Hepatocyte (in vitro differentiated cells): ENCODE measurements around the gene FAM110A. TPM values are rescaled to one million over a fixed set of nuclear protein-coding genes. Genes with fewer than 3 reads are reported as not detected.
"Not testable (repeated sequence)": the region's sequence is repeated elsewhere in the genome, so short reads cannot be mapped to it uniquely, and the experiment has no call there.

ENCODE experiments used
- DNase-seq: peaks from one replicate; pipeline ENCODE4 v3.0.0-alpha.2; 2016; ENCODE audit warnings: low spot score
- H2AFZ ChIP-seq: fragments of 200-600 bp; sonication (generic); 2 replicates; pipeline ENCODE4 v1.6.0; 2016; ENCODE audit warnings: antibody characterized with exemption, mild to moderate bottlenecking
- H3K27ac ChIP-seq: fragments of 200-600 bp; sonication (generic); 2 replicates; pipeline ENCODE4 v1.5.1; 2016; ENCODE audit warnings: mild to moderate bottlenecking
- H3K27me3 ChIP-seq: fragments of 200-600 bp; sonication (generic); 2 replicates; pipeline ENCODE4 v1.6.1; 2016
- H3K36me3 ChIP-seq: fragments of 200-600 bp; sonication (generic); replicated peaks from 2 replicates; pipeline ENCODE4 v1.5.1; 2016; ENCODE audit warnings: low read depth; ENCODE audit not compliant: insufficient read depth
- H3K4me1 ChIP-seq: fragments of 200-600 bp; sonication (generic); 2 replicates; pipeline ENCODE4 v1.5.1; 2016; ENCODE audit warnings: mild to moderate bottlenecking, moderate library complexity; ENCODE audit not compliant: insufficient read depth
- H3K4me2 ChIP-seq: fragments of 200-600 bp; sonication (generic); 2 replicates; pipeline ENCODE4 v1.6.0; 2016
- H3K4me3 ChIP-seq: fragments of 200-600 bp; sonication (generic); 2 replicates; pipeline ENCODE4 v1.5.1; 2016; ENCODE audit warnings: mild to moderate bottlenecking
- H3K79me2 ChIP-seq: fragments of 200-600 bp; sonication (generic); 2 replicates; pipeline ENCODE4 v1.6.0; 2017; ENCODE audit warnings: mild to moderate bottlenecking
- H3K9me2 ChIP-seq: fragments of 200-600 bp; sonication (generic); replicated peaks from 2 replicates; pipeline ENCODE4 v1.6.0; 2017; ENCODE audit warnings: mild to moderate bottlenecking; ENCODE audit not compliant: insufficient read depth
- H3K9me3 ChIP-seq: fragments of 200-600 bp; sonication (generic); 2 replicates; pipeline ENCODE4 v1.5.1; 2016; ENCODE audit warnings: low read depth, mild to moderate bottlenecking
- H4K20me1 ChIP-seq: fragments of 200-600 bp; sonication (generic); 2 replicates; pipeline ENCODE4 v1.6.0; 2016; ENCODE audit warnings: mild to moderate bottlenecking; ENCODE audit not compliant: insufficient read depth, poor library complexity, severe bottlenecking
- EZH2 ChIP-seq: fragments of 200-600 bp; sonication (generic); IDR thresholded peaks from 2 replicates; pipeline ENCODE4 v1.6.1; 2016; ENCODE audit warnings: antibody characterized with exemption, mild to moderate bottlenecking, borderline replicate concordance
- EZH2phosphoT487 ChIP-seq: fragments of 200-600 bp; sonication (generic); IDR thresholded peaks from one replicate; pipeline ENCODE4 v1.6.1; 2018; ENCODE audit warnings: antibody characterized with exemption, mild to moderate bottlenecking, low read depth, moderate library complexity; ENCODE audit not compliant: unreplicated experiment, severe bottlenecking
- WGBS: methylation state at CpG from one replicate; pipeline ENCODE4 v1.1.6; 2016; ENCODE audit warnings: low lambda C conversion rate; ENCODE audit errors: missing lambda C conversion rate; 5-methylcytosine and 5-hydroxymethylcytosine counted together
- polyA plus RNA-seq: library from polyadenylated mRNA; unstranded; fragments of >200 nt; fragmentation: Nextera tagmentation; extraction: Ambion mirVana; gene quantifications from 2 replicates; pipeline ENCODE4 v1.2.1, GENCODE V29; 2016
- total RNA-seq: library from RNA; depleted of rRNA; stranded (reverse); fragments of >200 nt; gene quantifications from 2 replicates; pipeline ENCODE4 v1.2.3, GENCODE V29; 2014
- TF ChIP-seq, protein P1 (sequence below): fragments of 200-600 bp; sonication (generic); IDR thresholded peaks from 2 replicates; pipeline ENCODE4 v1.5.1; 2016; ENCODE audit warnings: antibody characterized with exemption, mild to moderate bottlenecking; ENCODE audit not compliant: poor library complexity

FAM110A gene
- total and polyA plus RNA-seq, 2 experiments from 2014 or later: 4.6 to 6.1 TPM

DNA sequence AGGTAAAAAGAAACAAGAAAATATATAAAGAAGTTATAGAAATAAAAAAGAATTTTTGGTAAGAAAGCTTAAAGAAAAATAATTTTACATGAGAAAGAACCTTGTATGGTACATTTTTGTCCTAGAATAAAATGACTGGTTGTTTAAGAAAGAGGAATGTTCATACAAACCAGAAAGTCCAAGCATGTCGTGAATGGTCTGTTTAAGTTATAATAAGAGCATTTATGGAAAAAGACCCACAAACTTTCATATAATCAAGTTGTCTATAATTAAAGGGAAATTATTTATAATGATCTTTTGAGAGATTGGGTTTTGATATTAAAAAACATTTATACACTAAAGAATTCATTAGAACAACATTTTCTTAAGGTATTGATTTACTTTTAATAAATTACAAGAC lies 27.8 kb upstream of the FAM110A start:
- 16% methylated on average over 1 of the region's 1 CpG for WGBS
- H3K79me2 ChIP-seq: no peaks in the 10 kb centered on the region
- H3K9me3 ChIP-seq: no peaks in the 10 kb centered on the region
- TF ChIP-seq, protein P1, sequence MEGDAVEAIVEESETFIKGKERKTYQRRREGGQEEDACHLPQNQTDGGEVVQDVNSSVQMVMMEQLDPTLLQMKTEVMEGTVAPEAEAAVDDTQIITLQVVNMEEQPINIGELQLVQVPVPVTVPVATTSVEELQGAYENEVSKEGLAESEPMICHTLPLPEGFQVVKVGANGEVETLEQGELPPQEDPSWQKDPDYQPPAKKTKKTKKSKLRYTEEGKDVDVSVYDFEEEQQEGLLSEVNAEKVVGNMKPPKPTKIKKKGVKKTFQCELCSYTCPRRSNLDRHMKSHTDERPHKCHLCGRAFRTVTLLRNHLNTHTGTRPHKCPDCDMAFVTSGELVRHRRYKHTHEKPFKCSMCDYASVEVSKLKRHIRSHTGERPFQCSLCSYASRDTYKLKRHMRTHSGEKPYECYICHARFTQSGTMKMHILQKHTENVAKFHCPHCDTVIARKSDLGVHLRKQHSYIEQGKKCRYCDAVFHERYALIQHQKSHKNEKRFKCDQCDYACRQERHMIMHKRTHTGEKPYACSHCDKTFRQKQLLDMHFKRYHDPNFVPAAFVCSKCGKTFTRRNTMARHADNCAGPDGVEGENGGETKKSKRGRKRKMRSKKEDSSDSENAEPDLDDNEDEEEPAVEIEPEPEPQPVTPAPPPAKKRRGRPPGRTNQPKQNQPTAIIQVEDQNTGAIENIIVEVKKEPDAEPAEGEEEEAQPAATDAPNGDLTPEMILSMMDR: no peak
- TF ChIP-seq EZH2 (no peak), EZH2phosphoT487 (no peak)
- H3K27ac ChIP-seq: no peak overlapping the region
- H3K4me3 ChIP-seq: no peak overlapping the region
- no peak overlapping the region for H3K4me2 ChIP-seq
- H2AFZ ChIP-seq: no peak overlapping the region
- no peaks in the 10 kb centered on the region for H4K20me1 ChIP-seq
- DNase-seq: no peak
- no peaks in the 10 kb centered on the region for H3K4me1 ChIP-seq
- no peaks in the 10 kb centered on the region for H3K27me3 ChIP-seq
- no peaks in the 10 kb centered on the region for H3K9me2 ChIP-seq
- H3K36me3 ChIP-seq: no peaks in the 10 kb centered on the region

DNA sequence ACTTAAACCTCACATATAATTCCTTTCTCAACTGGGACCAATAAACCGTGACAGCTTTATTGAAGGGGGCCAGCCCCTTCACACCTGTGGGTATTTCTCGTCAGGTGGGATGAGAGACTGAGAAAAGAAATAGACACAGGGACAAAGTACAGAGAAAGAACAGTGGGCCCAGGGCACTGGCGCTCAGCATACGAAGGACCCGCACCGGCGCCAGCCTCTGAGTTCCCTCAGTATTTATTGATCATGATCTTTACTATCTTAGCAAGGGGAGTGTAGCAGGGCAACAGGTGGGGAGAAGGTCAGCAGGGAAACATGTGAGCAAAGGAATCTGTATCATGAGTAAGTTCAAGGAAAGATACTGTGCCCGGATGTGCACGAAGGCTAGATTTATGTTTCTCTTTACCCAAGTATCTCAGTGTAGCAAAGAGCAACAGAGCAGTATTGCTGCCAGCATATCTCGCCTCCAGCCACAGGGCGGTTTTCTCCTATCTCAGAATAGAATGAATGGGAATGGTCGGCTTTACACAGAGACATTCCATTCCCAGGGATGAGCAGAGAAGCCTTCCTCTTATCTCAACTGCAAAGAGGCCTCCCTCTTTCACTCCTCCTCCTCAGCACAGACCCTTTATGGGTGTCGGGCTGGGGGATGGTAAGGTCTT lies 21.6 kb upstream of the FAM110A start:
- not testable (repeated sequence) for H3K36me3 ChIP-seq, H3K4me3 ChIP-seq, H3K4me1 ChIP-seq, DNase-seq, H3K27me3 ChIP-seq, H3K9me3 ChIP-seq, H4K20me1 ChIP-seq, H2AFZ ChIP-seq, H3K79me2 ChIP-seq, H3K9me2 ChIP-seq
- 42% methylated on average over 13 of the region's 13 CpGs for WGBS
- H3K27ac ChIP-seq: peak overlapping the region; percentile 15
- H3K4me2 ChIP-seq: peak overlapping the region; percentile 55

DNA sequence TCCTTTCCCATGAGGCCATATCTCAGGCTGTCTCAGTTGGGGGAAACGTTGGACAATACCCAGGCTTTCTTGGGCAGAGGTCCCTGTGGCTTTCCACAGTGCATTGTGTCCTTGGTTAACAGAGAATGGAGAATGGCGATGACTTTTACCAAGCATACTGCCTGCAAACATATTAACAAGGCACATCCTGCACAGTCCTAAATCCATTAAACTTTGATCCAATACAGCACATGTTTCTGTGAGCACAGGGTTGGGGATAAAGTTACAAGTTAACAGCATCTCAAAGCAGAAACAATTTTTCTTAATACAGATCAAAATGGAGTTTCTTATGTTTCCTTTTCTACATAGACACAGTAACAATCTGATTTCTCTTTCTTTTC lies 21.1 kb upstream of the FAM110A start:
- not testable (repeated sequence) for DNase-seq, H3K79me2 ChIP-seq, H3K4me3 ChIP-seq, H3K27ac ChIP-seq, H3K36me3 ChIP-seq, H3K9me2 ChIP-seq, H2AFZ ChIP-seq, H3K27me3 ChIP-seq, H3K4me1 ChIP-seq, H3K9me3 ChIP-seq, H4K20me1 ChIP-seq
- peak overlapping the region; percentile 55 for H3K4me2 ChIP-seq
- whole genome bisulfite sequencing: 48% methylated on average over 2 of the region's 2 CpGs

DNA sequence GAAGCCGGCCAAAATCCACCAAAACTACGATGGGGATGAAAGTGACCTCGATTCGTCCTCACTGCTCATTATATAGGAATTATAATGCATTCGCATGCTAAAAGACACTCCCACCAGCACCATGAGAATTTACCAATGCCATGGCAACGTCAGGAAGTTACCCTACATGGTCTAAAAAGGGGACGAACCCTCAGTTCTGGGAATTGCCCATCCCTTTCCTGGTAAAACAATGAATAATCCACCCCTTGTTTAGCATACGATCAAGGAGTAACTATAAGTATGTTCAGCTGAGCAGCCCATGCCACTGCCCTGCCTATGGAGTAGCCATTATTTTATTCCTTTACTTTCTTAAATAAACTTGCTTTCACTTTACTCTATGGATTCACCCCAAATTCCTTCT lies 20.1 kb upstream of the FAM110A start:
- Histone ChIP-seq H3K27ac (no peak overlapping the region), H3K4me3 (no peak overlapping the region), H3K4me2 (no peak overlapping the region), H2AFZ (no peak overlapping the region), H4K20me1 (no peaks in the 10 kb centered on the region), H3K27me3 (no peaks in the 10 kb centered on the region), H3K4me1 (peaks cover 4% of the 10 kb centered on the region), H3K9me3 (no peaks in the 10 kb centered on the region), H3K9me2 (no peaks in the 10 kb centered on the region), H3K79me2 (no peaks in the 10 kb centered on the region), H3K36me3 (no peaks in the 10 kb centered on the region)
- no peak for DNase-seq
- no peak for TF ChIP-seq EZH2phosphoT487
- TF ChIP-seq EZH2: no peak
- TF ChIP-seq, protein P1: no peak
- 65% methylated on average over 8 of the region's 8 CpGs for WGBS
